OCI-LY3 (cell line): ENCODE results near the gene TDRD9.

Experiments used
- EZH2phosphoT487 ChIP-seq: fragments of 200-600 bp; shearing (Covaris generic); IDR thresholded peaks from 2 replicates; pipeline ENCODE4 v1.6.1; 2018; ENCODE audit warnings: antibody characterized with exemption, mixed run types, low read depth
- TF ChIP-seq, protein P1 (sequence below): fragments of 200-600, 300-600 bp; sonication (generic); IDR thresholded peaks from 2 replicates; pipeline ENCODE4 v1.5.1; 2014; ENCODE audit warnings: antibody characterized with exemption, low read length, low read depth

DNA sequence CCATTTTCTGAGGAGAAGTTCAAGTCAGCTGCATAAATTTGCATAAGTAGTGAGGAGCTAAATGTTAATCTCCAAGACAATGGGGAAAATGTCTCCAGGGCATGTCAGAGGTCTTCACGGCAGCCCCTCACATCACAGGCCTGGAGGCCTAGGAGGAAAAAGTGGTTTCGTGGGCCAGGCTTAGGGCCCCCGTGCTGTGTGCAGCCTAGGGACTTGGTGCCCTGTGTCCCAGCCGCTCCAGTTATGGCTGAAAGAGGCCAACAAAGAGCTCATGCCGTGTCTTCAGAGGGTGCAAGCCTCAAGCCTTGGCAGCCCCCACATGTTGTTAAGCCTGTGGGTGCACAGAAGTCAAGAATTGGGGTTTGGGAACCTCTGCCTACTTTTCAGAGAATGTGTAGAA is 55.9 kb downstream of the TDRD9 start:
- TF ChIP-seq, protein P1, sequence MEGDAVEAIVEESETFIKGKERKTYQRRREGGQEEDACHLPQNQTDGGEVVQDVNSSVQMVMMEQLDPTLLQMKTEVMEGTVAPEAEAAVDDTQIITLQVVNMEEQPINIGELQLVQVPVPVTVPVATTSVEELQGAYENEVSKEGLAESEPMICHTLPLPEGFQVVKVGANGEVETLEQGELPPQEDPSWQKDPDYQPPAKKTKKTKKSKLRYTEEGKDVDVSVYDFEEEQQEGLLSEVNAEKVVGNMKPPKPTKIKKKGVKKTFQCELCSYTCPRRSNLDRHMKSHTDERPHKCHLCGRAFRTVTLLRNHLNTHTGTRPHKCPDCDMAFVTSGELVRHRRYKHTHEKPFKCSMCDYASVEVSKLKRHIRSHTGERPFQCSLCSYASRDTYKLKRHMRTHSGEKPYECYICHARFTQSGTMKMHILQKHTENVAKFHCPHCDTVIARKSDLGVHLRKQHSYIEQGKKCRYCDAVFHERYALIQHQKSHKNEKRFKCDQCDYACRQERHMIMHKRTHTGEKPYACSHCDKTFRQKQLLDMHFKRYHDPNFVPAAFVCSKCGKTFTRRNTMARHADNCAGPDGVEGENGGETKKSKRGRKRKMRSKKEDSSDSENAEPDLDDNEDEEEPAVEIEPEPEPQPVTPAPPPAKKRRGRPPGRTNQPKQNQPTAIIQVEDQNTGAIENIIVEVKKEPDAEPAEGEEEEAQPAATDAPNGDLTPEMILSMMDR = no peak
- no peak for TF ChIP-seq EZH2phosphoT487
